GM23248 (cell line): ENCODE results near the gene NDUFB10. TPM values are rescaled to one million over a fixed set of nuclear protein-coding genes. Genes with fewer than 3 reads are reported as not detected.

Source experiments
- DNase-seq: peaks from one replicate; pipeline ENCODE4 v3.0.0-alpha.2; 2015
- H2AFZ ChIP-seq: fragments of 200-600 bp; sonication (generic); 2 replicates; pipeline ENCODE4 v1.6.1; 2016; ENCODE audit warnings: antibody characterized with exemption
- H3F3A ChIP-seq: fragments of 200-600 bp; sonication (generic); 2 replicates; pipeline ENCODE4 v1.6.1; 2016; ENCODE audit warnings: mild to moderate bottlenecking, antibody characterized with exemption, mixed run types; ENCODE audit not compliant: insufficient read depth
- H3K27ac ChIP-seq: fragments of 200-600 bp; sonication (generic); 2 replicates; pipeline ENCODE4 v1.5.1; 2016; ENCODE audit warnings: mild to moderate bottlenecking
- H3K27me3 ChIP-seq: fragments of 200-600 bp; sonication (generic); replicated peaks from 2 replicates; pipeline ENCODE4 v1.6.1; 2016; ENCODE audit warnings: mild to moderate bottlenecking; ENCODE audit not compliant: insufficient read depth
- H3K36me3 ChIP-seq: fragments of 200-600 bp; sonication (generic); 2 replicates; pipeline ENCODE4 v1.6.1; 2016; ENCODE audit warnings: low read depth, mild to moderate bottlenecking
- H3K4me1 ChIP-seq: fragments of 200-600 bp; sonication (generic); 2 replicates; pipeline ENCODE4 v1.6.1; 2016; ENCODE audit warnings: mild to moderate bottlenecking; ENCODE audit not compliant: insufficient read depth
- H3K4me2 ChIP-seq: fragments of 200-600 bp; sonication (generic); one replicate; pipeline ENCODE4 v1.6.1; 2016; ENCODE audit warnings: mild to moderate bottlenecking; ENCODE audit not compliant: unreplicated experiment
- H3K4me3 ChIP-seq: fragments of 200-600 bp; sonication (generic); 2 replicates; pipeline ENCODE4 v1.5.1; 2016; ENCODE audit warnings: mild to moderate bottlenecking
- H3K79me2 ChIP-seq: fragments of 200-600 bp; sonication (generic); 2 replicates; pipeline ENCODE4 v1.6.1; 2016; ENCODE audit warnings: mild to moderate bottlenecking; ENCODE audit not compliant: insufficient read depth
- H3K9ac ChIP-seq: fragments of 200-600 bp; sonication (generic); 2 replicates; pipeline ENCODE4 v1.6.1; 2016; ENCODE audit warnings: mild to moderate bottlenecking
- H3K9me2 ChIP-seq: fragments of 200-600 bp; sonication (generic); 2 replicates; pipeline ENCODE4 v1.6.1; 2016; ENCODE audit warnings: mixed run types, mild to moderate bottlenecking, moderate library complexity; ENCODE audit not compliant: insufficient read depth
- H3K9me3 ChIP-seq: fragments of 200-600 bp; sonication (generic); one replicate; pipeline ENCODE4 v1.6.1; 2017; ENCODE audit warnings: low read depth
- H4K20me1 ChIP-seq: fragments of 200-600 bp; sonication (generic); 2 replicates; pipeline ENCODE4 v1.6.0; 2016; ENCODE audit not compliant: insufficient read depth
- EZH2 ChIP-seq: fragments of 200-600 bp; sonication (generic); IDR thresholded peaks from 2 replicates; pipeline ENCODE4 v1.6.1; 2018; ENCODE audit warnings: antibody characterized with exemption, mild to moderate bottlenecking; ENCODE audit not compliant: insufficient read depth, poor library complexity, severe bottlenecking
- EZH2phosphoT487 ChIP-seq: fragments of 200-600 bp; sonication (generic); IDR thresholded peaks from 2 replicates; pipeline ENCODE4 v1.6.1; 2018; ENCODE audit warnings: antibody characterized with exemption, moderate library complexity, mild to moderate bottlenecking, low read depth; ENCODE audit not compliant: insufficient read depth
- WGBS, 2 experiments: methylation state at CpG; one replicate each; pipeline ENCODE4 v1.1.6; 2015 to 2017; ENCODE audit warnings: low lambda C conversion rate in 2 of 2, low coverage in 1 of 2; ENCODE audit errors: missing lambda C conversion rate in 2 of 2; 5-methylcytosine and 5-hydroxymethylcytosine counted together
- in situ Hi-C: fragments of 300-500 bp; cut with MboI; formaldehyde crosslinking; loops from 2 replicates; pipeline ENCODE4 v1.15.0; 2020
- polyA plus RNA-seq: library from polyadenylated mRNA; unstranded; fragments of >200 nt; fragmentation: Nextera tagmentation; extraction: Ambion mirVana; gene quantifications from 2 replicates; pipeline ENCODE4 v1.2.1, GENCODE V29; 2016
- total RNA-seq: library from RNA; depleted of rRNA; stranded (reverse); fragments of >200 nt; shearing (Covaris generic); gene quantifications from 2 replicates; pipeline ENCODE4 v1.2.3, GENCODE V29; 2014

NDUFB10 gene
- total and polyA plus RNA-seq, 2 experiments from 2014 or later, result 136 to 266 TPM

GRCh38 chr16:1968146-1968953 is 9.0 kb downstream of the NDUFB10 start:
- H3K36me3 ChIP-seq, result peaks cover 7% of the 10 kb centered on the region; the same call in 1 of the 2 replicates
- peaks cover 8% of the 10 kb centered on the region for H3F3A ChIP-seq
- H3K9me2 ChIP-seq, result no peaks in the 10 kb centered on the region
- no peaks in the 10 kb centered on the region for H3K9me3 ChIP-seq
- in situ Hi-C loops, result no loop called here
- H3K27ac ChIP-seq, result no peak overlapping the region
- peaks cover 56% of the 10 kb centered on the region for H3K79me2 ChIP-seq
- peaks cover 12% of the 10 kb centered on the region for H3K4me1 ChIP-seq
- no peak overlapping the region for H3K9ac ChIP-seq
- H2AFZ ChIP-seq, result no peak overlapping the region
- H3K4me2 ChIP-seq, result no peak overlapping the region
- 91 to 92% methylated on average over 37 to 40 of the region's 41 CpGs for WGBS, 2 experiments
- no peaks in the 10 kb centered on the region for H4K20me1 ChIP-seq
- no peak for DNase-seq
- no peak overlapping the region for H3K4me3 ChIP-seq
- TF ChIP-seq EZH2phosphoT487 (no peak), EZH2 (no peak)
- H3K27me3 ChIP-seq, result no peaks in the 10 kb centered on the region

- H3K79me2 ChIP-seq, result peaks cover 33% of the 10 kb centered on the region
- in situ Hi-C loops, result no loop called here
- TF ChIP-seq EZH2 (no peak), EZH2phosphoT487 (no peak)
- WGBS, 2 experiments, result 1 to 2% methylated on average over 64 to 77 of the region's 78 CpGs
- DNase-seq, result peak; percentile 97
- no peaks in the 10 kb centered on the region for H3K9me2 ChIP-seq
- H3K4me1 ChIP-seq, result 0 out of 2 replicates have a peak, but pooled peaks cover 6% of the 10 kb centered on the region
- H3K9me3 ChIP-seq, result no peaks in the 10 kb centered on the region
- peak within 1 kb of the TSS; percentile 92 for H3K9ac ChIP-seq
- H3K4me2 ChIP-seq, result peak within 1 kb of the TSS; percentile 89
- peak within 1 kb of the TSS; percentile 89 for H3K4me3 ChIP-seq
- H3K27ac ChIP-seq, result peak within 1 kb of the TSS; percentile 88
- H3K27me3 ChIP-seq, result no peaks in the 10 kb centered on the region
- H2AFZ ChIP-seq, result peak within 1 kb of the TSS; percentile 81
- no peaks in the 10 kb centered on the region for H4K20me1 ChIP-seq
- no peaks in the 10 kb centered on the region for H3F3A ChIP-seq
- H3K36me3 ChIP-seq, result no peaks in the 10 kb centered on the region; the same call in 1 of the 2 replicates
These were observed 12.6 kb downstream of the NDUFB10 start, which contains the start of gene TBL3 for GRCh38 chr16:1971796-1972489. TSS of gene TBL3 (plus strand) at chr16:1972053. CDS start at chr16:1972165, 112 bp downstream.

- H3K36me3 ChIP-seq, result no peaks in the 10 kb centered on the region; the same call in 1 of the 2 replicates
- 0 out of 2 replicates have a peak, but pooled peaks cover 6% of the 10 kb centered on the region for H3K4me1 ChIP-seq
- peak overlapping the region; percentile 88 for H3K27ac ChIP-seq
- no peaks in the 10 kb centered on the region for H3K27me3 ChIP-seq
- H4K20me1 ChIP-seq, result no peaks in the 10 kb centered on the region
- H3K9ac ChIP-seq, result peak overlapping the region; percentile 92
- WGBS, 2 experiments, result 1 to 2% methylated on average over 21 to 22 of the region's 22 CpGs
- H3K9me3 ChIP-seq, result no peaks in the 10 kb centered on the region
- peak overlapping the region; percentile 89 for H3K4me3 ChIP-seq
- peak overlapping the region; percentile 81 for H2AFZ ChIP-seq
- TF ChIP-seq EZH2, result no peak
- TF ChIP-seq EZH2phosphoT487, result no peak
- peaks cover 30% of the 10 kb centered on the region for H3K79me2 ChIP-seq
- peak; percentile 78 for DNase-seq
- no peaks in the 10 kb centered on the region for H3K9me2 ChIP-seq
- in situ Hi-C loops, result no loop called here
- peak overlapping the region; percentile 64 for H3K4me2 ChIP-seq
- H3F3A ChIP-seq, result no peaks in the 10 kb centered on the region
These were observed 13.1 kb downstream of the NDUFB10 start for GRCh38 chr16:1972490-1972877.

GRCh38 chr16:1973461-1974156 is 14.3 kb downstream of the NDUFB10 start:
- TF ChIP-seq EZH2phosphoT487 (no peak), EZH2 (no peak)
- no peaks in the 10 kb centered on the region for H3K9me3 ChIP-seq
- DNase-seq, result no peak
- peak overlapping the region; percentile 64 for H3K4me2 ChIP-seq
- no peaks in the 10 kb centered on the region for H3K9me2 ChIP-seq
- H4K20me1 ChIP-seq, result no peaks in the 10 kb centered on the region
- no peaks in the 10 kb centered on the region for H3F3A ChIP-seq
- in situ Hi-C loops, result no loop called here
- H3K27ac ChIP-seq, result no peak overlapping the region
- H3K27me3 ChIP-seq, result no peaks in the 10 kb centered on the region
- H3K4me3 ChIP-seq, result peak overlapping the region; percentile 89; the same call in 1 of the 2 replicates
- no peak overlapping the region for H2AFZ ChIP-seq
- H3K9ac ChIP-seq, result peak overlapping the region; percentile 92; the same call in 1 of the 2 replicates
- peaks cover 30% of the 10 kb centered on the region for H3K79me2 ChIP-seq
- WGBS, 2 experiments, result 85 to 92% methylated on average over 14 to 16 of the region's 16 CpGs
- H3K4me1 ChIP-seq, result 0 out of 2 replicates have a peak, but pooled peaks cover 6% of the 10 kb centered on the region
- no peaks in the 10 kb centered on the region; the same call in 1 of the 2 replicates for H3K36me3 ChIP-seq
